Common myeloid progenitor, CD34-positive (primary cell): ENCODE measurements around the gene PLEKHG3.
"Not testable (repeated sequence)": the region's sequence is repeated elsewhere in the genome, so short reads cannot be mapped to it uniquely, and the experiment has no call there.

ENCODE experiments used
- CTCF ChIA-PET: fragments of 350-600 bp; sonication (Branson Sonifier 250); formaldehyde crosslinking; loops from one replicate; lab custom pipeline; 2021; ENCODE audit warnings: antibody characterized with exemption; lab: Charles Lee
- POLR2A ChIA-PET: fragments of 350-600 bp; sonication (Branson Sonifier 250); formaldehyde crosslinking; loops from one replicate; lab custom pipeline; 2021; ENCODE audit warnings: antibody characterized with exemption; lab: Charles Lee
- DNase-seq, 3 donors: peaks; one replicate each; pipeline versions ENCODE4 v3.0.0 to v3.0.0-alpha.2; 2013
- H3K27ac ChIP-seq, 2 experiments: 1 replicate in 1 of 2; 2 replicates in 1 of 2; pipeline ENCODE4 v1.7.0; 2013; ENCODE audit warnings: inconsistent platforms in 2 of 2, low read length in 2 of 2, mild to moderate bottlenecking in 2 of 2, low read depth in 1 of 2, moderate library complexity in 1 of 2; ENCODE audit not compliant: severe bottlenecking in 2 of 2, insufficient read depth in 1 of 2, poor library complexity in 1 of 2
- H3K27me3 ChIP-seq, 5 experiments: replicated peaks in 2 of 5; 1 replicate in 3 of 5; 2 replicates in 2 of 5; pipeline versions ENCODE4 v1.6.1 to v1.7.0; 2013; ENCODE audit warnings: low read length in 4 of 5, mild to moderate bottlenecking in 2 of 5, moderate library complexity in 2 of 5, inconsistent platforms in 1 of 5; ENCODE audit not compliant: insufficient read depth in 5 of 5, control insufficient read depth in 4 of 5
- H3K36me3 ChIP-seq, 4 experiments: 1 replicate in 2 of 4; 2 replicates in 2 of 4; pipeline versions ENCODE4 v1.6.1 to v1.7.0; 2013; ENCODE audit warnings: low read length in 3 of 4, control low read depth in 1 of 4, mild to moderate bottlenecking in 1 of 4; ENCODE audit not compliant: control insufficient read depth in 4 of 4, insufficient read depth in 4 of 4
- H3K4me1 ChIP-seq, 4 experiments: 1 replicate in 3 of 4; 2 replicates in 1 of 4; pipeline versions ENCODE4 v1.6.1 to v1.7.1; 2013; ENCODE audit warnings: low read length in 3 of 4, mild to moderate bottlenecking in 3 of 4, control low read depth in 1 of 4, inconsistent platforms in 1 of 4, moderate library complexity in 1 of 4; ENCODE audit not compliant: control insufficient read depth in 4 of 4, insufficient read depth in 4 of 4; ENCODE audit errors: control extremely low read depth in 1 of 4
- H3K4me3 ChIP-seq, 7 experiments: 1 replicate in 4 of 7; 2 replicates in 3 of 7; pipeline versions ENCODE4 v1.5.1 to v1.7.0; 2013; ENCODE audit warnings: mild to moderate bottlenecking in 7 of 7, low read length in 6 of 7, moderate library complexity in 6 of 7, inconsistent platforms in 2 of 7, low read depth in 2 of 7, control low read depth in 1 of 7; ENCODE audit not compliant: insufficient read depth in 4 of 7, control insufficient read depth in 1 of 7; ENCODE audit errors: extremely low read depth in 1 of 7
- H3K9me3 ChIP-seq, 5 experiments: 1 replicate in 4 of 5; 2 replicates in 1 of 5; pipeline versions ENCODE4 v1.6.1 to v1.7.1; 2013; ENCODE audit warnings: low read length in 4 of 5, mild to moderate bottlenecking in 2 of 5, inconsistent platforms in 1 of 5, low read depth in 1 of 5, moderate library complexity in 1 of 5; ENCODE audit not compliant: control insufficient read depth in 4 of 5, insufficient read depth in 2 of 5; ENCODE audit errors: control extremely low read depth in 1 of 5
- WGBS: methylation state at CpG from one replicate; pipeline ENCODE4 v1.1.5; 2013; ENCODE audit not compliant: insufficient coverage; 5-methylcytosine and 5-hydroxymethylcytosine counted together

PLEKHG3 gene

DNA sequence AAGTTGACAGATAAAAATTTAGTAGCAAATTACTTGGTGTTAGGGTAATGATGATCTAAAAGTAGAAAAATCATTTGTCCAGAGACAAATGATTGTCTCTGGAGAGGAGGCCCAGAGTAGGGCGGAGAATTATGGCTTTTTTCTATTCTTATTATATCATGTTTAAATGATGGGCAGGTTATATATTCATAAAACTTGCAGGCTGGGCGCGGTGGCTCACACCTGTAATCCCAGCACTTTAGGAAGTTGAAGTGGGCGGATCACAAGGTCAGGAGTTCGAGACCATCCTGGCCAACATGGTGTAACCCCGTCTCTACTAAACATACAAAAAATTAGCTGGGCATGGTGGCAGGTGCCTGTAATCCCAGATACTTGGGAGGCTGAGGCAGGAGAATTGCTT lies 13.6 kb upstream of the PLEKHG3 start:
- CTCF ChIA-PET, H3K36me3 ChIP-seq, H3K4me3 ChIP-seq, POLR2A ChIA-PET, DNase-seq, H3K9me3 ChIP-seq, H3K27ac ChIP-seq: not testable (repeated sequence)
- WGBS = 94% methylated on average over 5 of the region's 6 CpGs
- H3K27me3 ChIP-seq = peaks cover 0 to 28% (median 6%) of the 10 kb centered on the region in 5 experiments
- peaks cover 5 to 46% (median 11%) of the 10 kb centered on the region in 4 experiments for H3K4me1 ChIP-seq

DNA sequence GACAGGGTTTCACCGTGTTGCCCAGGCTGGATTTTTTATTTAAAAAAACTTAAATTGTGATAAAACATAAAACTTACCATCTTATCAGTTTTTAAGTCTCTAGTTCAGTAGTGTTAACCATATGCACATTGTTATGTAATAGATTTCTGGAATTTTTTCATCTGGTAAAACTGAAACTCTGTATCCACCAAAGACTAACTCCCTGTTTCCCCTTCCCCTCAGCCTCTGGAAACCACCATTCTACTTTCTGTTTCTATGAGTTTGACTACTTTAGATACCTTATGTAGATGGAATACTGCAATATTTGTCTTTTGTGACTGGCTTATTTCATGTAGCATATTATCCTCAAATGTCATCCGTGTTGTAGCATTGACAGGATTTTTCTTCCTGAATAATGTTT lies 12.8 kb upstream of the PLEKHG3 start:
- H3K36me3 ChIP-seq = no peaks in the 10 kb centered on the region
- ChIA-PET CTCF (interaction anchor here (0.6 to 1.7 kb wide), 4 partner anchors 13 to 71 kb away, joined by 3 to 5 read pairs (median 4); no protein-coding TSS in a partner anchor), POLR2A (interaction anchor here (0.7 kb wide), 1 partner anchor 81 kb away, joined by 7 read pairs; no protein-coding TSS in a partner anchor)
- no peak overlapping the region for H3K4me3 ChIP-seq
- no peak overlapping the region for H3K27ac ChIP-seq
- WGBS = no CpG with 5 or more reads among the region's 2 CpGs
- DNase-seq = peak in 1 of 3 donors; percentile 30
- H3K27me3 ChIP-seq = peaks cover 0 to 28% (median 6%) of the 10 kb centered on the region in 5 experiments
- peaks cover 5 to 42% (median 11%) of the 10 kb centered on the region in 4 experiments for H3K4me1 ChIP-seq
- no peaks in the 10 kb centered on the region for H3K9me3 ChIP-seq

DNA sequence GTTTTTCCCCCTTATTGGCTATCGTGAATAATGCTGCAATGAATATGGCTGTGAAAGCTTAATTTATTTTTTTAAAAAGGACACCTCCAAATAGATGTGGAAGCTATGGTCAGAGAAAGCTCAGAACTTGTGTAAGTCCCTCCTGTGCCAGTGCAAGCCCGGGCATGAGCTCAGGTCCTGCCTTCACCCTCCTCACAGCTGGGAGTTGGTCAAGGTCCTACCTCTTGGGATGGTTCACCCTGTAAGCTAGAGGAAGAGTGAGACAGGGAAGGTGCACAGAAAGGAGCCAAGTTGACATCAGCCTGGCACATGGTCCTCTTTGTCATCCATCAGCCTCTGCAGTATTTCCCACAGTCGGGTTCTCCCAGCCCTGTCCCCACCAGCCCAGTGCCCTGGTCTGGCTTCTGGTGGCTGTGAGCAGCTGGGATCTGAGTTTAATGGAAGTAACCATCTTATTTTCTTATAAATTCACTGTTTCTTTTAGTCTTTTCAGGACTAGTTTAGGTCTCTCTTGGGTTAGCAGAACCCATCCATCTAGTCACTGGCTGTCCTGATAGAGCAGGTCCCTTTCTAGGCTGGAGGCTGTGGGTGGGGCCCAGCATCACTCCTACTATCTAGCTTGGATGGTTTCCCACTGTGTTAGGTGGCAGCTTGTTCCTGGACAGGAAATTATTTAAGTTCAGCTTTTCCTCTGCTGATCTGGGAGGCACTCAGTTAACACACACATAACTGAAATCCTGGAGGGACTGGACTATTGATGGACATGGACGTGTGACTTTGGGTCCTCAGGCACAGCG lies 11.8 kb upstream of the PLEKHG3 start:
- Histone ChIP-seq H3K4me3 (no peak overlapping the region), H3K27me3 (peaks cover 0 to 28% (median 6%) of the 10 kb centered on the region in 5 experiments), H3K36me3 (no peaks in the 10 kb centered on the region), H3K27ac (no peak overlapping the region), H3K4me1 (peaks cover 5 to 45% (median 11%) of the 10 kb centered on the region in 4 experiments), H3K9me3 (no peaks in the 10 kb centered on the region)
- ChIA-PET POLR2A (no interaction called here), CTCF (interaction anchor here (0.6 to 3.8 kb wide), 7 partner anchors 8 to 354 kb away, joined by 3 to 17 read pairs (median 3); no protein-coding TSS in a partner anchor)
- WGBS = 96% methylated on average over 3 of the region's 5 CpGs
- DNase-seq = no peak

DNA sequence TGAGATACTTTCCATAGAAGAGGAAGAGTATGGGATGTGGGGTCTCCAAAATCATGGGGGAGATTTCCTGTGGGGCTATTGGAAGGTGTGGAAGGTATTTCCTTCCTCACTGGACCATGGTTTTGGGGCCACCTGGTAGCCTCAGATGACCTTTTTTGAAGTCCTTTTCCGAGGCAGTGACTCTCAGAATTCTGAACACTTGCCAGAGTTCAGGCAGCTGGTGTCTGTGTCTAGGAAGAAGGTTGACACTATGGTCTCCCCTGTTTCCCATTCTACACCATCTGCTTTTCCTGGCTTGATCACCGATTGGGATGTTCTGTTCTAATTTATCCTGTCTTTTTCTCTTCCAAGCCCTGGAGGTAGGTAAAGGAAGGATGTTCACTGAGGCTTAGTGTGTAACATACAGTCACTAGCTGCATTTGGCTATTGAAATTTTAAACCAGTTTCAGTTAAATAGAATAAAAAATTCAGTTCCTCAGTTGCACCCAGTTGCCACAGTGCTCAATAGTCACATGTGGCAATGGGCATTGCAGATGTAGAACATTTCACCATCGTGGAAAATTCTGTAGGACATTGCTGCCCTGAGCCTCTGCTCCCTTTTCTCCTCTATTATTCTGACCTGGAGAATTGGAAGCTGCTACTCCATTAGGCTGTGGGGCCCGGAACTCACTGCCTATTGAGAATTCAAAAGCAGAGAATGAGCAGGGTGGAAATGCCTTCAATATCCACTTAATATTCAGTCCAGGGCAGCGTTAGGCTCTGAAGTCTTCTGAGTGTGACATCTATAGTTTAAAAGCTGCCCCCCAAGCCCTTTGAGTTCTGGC lies 11.0 kb upstream of the PLEKHG3 start:
- POLR2A ChIA-PET = no interaction called here
- Histone ChIP-seq H3K27me3 (peaks cover 0 to 28% (median 6%) of the 10 kb centered on the region in 5 experiments), H3K36me3 (no peaks in the 10 kb centered on the region), H3K9me3 (no peaks in the 10 kb centered on the region), H3K4me3 (no peak overlapping the region), H3K4me1 (peaks cover 1 to 45% (median 6%) of the 10 kb centered on the region in 4 experiments), H3K27ac (no peak overlapping the region)
- CTCF ChIA-PET = interaction anchor here (0.9 to 3.8 kb wide), 7 partner anchors 8 to 355 kb away, joined by 3 to 17 read pairs (median 3); no protein-coding TSS in a partner anchor
- WGBS = 91% methylated on average over 2 of the region's 5 CpGs
- no peak for DNase-seq

DNA sequence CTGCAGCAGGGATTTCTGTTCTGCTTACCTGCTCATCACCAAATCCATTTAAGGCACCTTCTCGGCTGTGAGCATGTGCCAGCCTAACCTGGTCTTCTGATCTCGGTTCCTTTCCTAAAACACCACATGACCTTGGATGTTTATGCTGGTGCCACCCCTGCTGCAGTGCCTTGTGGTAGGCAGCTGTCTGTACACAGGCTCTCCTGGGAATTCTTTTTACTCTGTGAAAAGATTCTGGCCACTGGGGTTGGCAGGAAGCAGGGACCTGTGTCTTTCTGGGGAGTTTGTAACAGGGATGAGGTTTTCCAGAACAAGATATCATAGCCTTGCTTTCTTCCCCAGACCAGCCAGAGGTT lies 10.4 kb upstream of the PLEKHG3 start:
- H3K4me1 ChIP-seq = peaks cover 4 to 45% (median 4%) of the 10 kb centered on the region in 4 experiments
- no peak overlapping the region for H3K27ac ChIP-seq
- CTCF ChIA-PET = interaction anchor here (0.9 to 3.8 kb wide), 3 partner anchors 21 to 67 kb away, joined by 3 to 17 read pairs (median 3); no protein-coding TSS in a partner anchor
- POLR2A ChIA-PET = interaction anchor here (0.5 kb wide), 1 partner anchor 176 kb away, joined by 3 read pairs; no protein-coding TSS in a partner anchor
- no peak for DNase-seq
- 100% methylated on average over 2 of the region's 2 CpGs for WGBS
- H3K36me3 ChIP-seq = no peaks in the 10 kb centered on the region
- H3K27me3 ChIP-seq = peaks cover 0 to 22% (median 4%) of the 10 kb centered on the region in 5 experiments
- H3K4me3 ChIP-seq = no peak overlapping the region
- no peaks in the 10 kb centered on the region for H3K9me3 ChIP-seq

DNA sequence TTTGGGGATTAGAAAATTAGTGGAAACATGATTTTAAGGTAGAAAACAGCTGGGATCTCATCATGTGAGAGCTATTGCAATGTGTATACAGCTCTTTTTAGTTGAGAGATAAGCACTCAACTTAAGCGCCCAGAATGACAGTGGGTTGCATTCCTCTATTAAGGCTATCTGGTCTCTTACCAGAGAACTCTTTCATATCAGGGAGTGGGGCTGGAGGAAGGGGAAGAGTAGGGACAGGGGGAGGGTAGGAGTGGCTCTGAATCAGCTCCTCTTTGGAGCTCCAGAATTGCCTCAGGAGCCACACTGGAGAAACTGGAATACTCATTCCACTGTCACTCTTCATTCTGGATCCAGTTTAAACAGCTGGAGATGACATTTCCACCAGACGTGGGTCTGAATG lies 9.2 kb upstream of the PLEKHG3 start:
- Histone ChIP-seq H3K4me3 (no peak overlapping the region), H3K36me3 (no peaks in the 10 kb centered on the region), H3K4me1 (peaks cover 9 to 52% (median 12%) of the 10 kb centered on the region in 4 experiments), H3K27me3 (peaks cover 0 to 12% (median 0%) of the 10 kb centered on the region in 5 experiments), H3K27ac (no peak overlapping the region), H3K9me3 (no peaks in the 10 kb centered on the region)
- POLR2A ChIA-PET = no interaction called here
- CTCF ChIA-PET = interaction anchor here (1.0 to 3.8 kb wide), 3 partner anchors 11 to 66 kb away, joined by 3 to 17 read pairs (median 3); no protein-coding TSS in a partner anchor
- DNase-seq = no peak
- 100% methylated on average over 1 of the region's 2 CpGs for WGBS
